ENCODE data around the gene PEX14. TPM values are rescaled to one million over a fixed set of nuclear protein-coding genes. Genes with fewer than 3 reads are reported as not detected.
"Not testable (repeated sequence)": the region's sequence is repeated elsewhere in the genome, so short reads cannot be mapped to it uniquely, and the experiment has no call there.

PEX14 gene
- total RNA-seq, 2 experiments from 2014 or later: 13.3 to 14.8 TPM

GRCh38 chr1:10456048-10456447 lies 18.7 kb upstream of the PEX14 start:
- no peaks in the 10 kb centered on the region for H3K4me1 ChIP-seq (ENCODE audit: insufficient read depth, low read length)
- TF ChIP-seq CTCF (IDR thresholded peaks at IDR 0.05): no peak
- H3K27ac ChIP-seq (ENCODE audit: low read depth in 1 of 2, low read length in 2 of 2): no peak overlapping the region
- ChIA-PET CTCF (interaction anchor here (0.6 kb wide), 1 partner anchor 41 kb away, joined by 3 read pairs; no protein-coding TSS in a partner anchor), POLR2A (no interaction called here)
- Mint-ChIP-seq H3K27me3 (no peaks in the 10 kb centered on the region), H3K4me3 (no peak overlapping the region), H3K9me3 (no peaks in the 10 kb centered on the region), H3K4me1 (ENCODE audit: low read depth) (peaks cover 3% of the 10 kb centered on the region), H3K27ac (no peak overlapping the region), H3K36me3 (ENCODE audit: low read depth) (peaks cover 16% of the 10 kb centered on the region)
- H3K4me3 ChIP-seq (ENCODE audit: low read length): no peak overlapping the region
- H3K9me3 ChIP-seq (ENCODE audit: control insufficient read depth in 1 of 2, insufficient read depth in 1 of 2, low read length in 2 of 2): peaks cover 0 to 10% of the 10 kb centered on the region in 2 experiments
- H3K27me3 ChIP-seq (ENCODE audit: control insufficient read depth in 1 of 2, insufficient read depth in 2 of 2, low read length in 2 of 2): no peaks in the 10 kb centered on the region
- DNase-seq (no peak), ATAC-seq (ENCODE audit: poor library complexity) (no peak)
- peaks cover 10% of the 10 kb centered on the region for H3K36me3 ChIP-seq (ENCODE audit: insufficient read depth, low read length)
- intact Hi-C loops (cut with DNase I, micrococcal nuclease): no loop called here

GRCh38 chr1:10456661-10457060 lies 18.1 kb upstream of the PEX14 start:
- Histone ChIP-seq H3K27ac (ENCODE audit: low read depth in 1 of 2, low read length in 2 of 2) (no peak overlapping the region), H3K9me3 (ENCODE audit: control insufficient read depth in 1 of 2, insufficient read depth in 1 of 2, low read length in 2 of 2) (peaks cover 0 to 10% of the 10 kb centered on the region in 2 experiments), H3K27me3 (ENCODE audit: control insufficient read depth in 1 of 2, insufficient read depth in 2 of 2, low read length in 2 of 2) (no peaks in the 10 kb centered on the region), H3K36me3 (ENCODE audit: insufficient read depth, low read length) (peaks cover 16% of the 10 kb centered on the region), H3K4me3 (ENCODE audit: low read length) (no peak overlapping the region), H3K4me1 (ENCODE audit: insufficient read depth, low read length) (no peaks in the 10 kb centered on the region)
- intact Hi-C loops (cut with DNase I, micrococcal nuclease): no loop called here
- Mint-ChIP-seq H3K4me1 (ENCODE audit: low read depth) (peaks cover 3% of the 10 kb centered on the region), H3K27ac (no peak overlapping the region), H3K9me3 (no peaks in the 10 kb centered on the region), H3K27me3 (no peaks in the 10 kb centered on the region), H3K36me3 (ENCODE audit: low read depth) (peaks cover 22% of the 10 kb centered on the region), H3K4me3 (no peak overlapping the region)
- DNase-seq (no peak), ATAC-seq (ENCODE audit: poor library complexity) (no peak)
- no peak for TF ChIP-seq CTCF (IDR thresholded peaks at IDR 0.05)
- ChIA-PET POLR2A (no interaction called here), CTCF (interaction anchor here (0.6 kb wide), 1 partner anchor 41 kb away, joined by 3 read pairs; no protein-coding TSS in a partner anchor)

GRCh38 chr1:10457462-10457861 lies 17.3 kb upstream of the PEX14 start:
- H3K4me1 Mint-ChIP-seq (ENCODE audit: low read depth); H3K9me3 Mint-ChIP-seq; DNase-seq; ATAC-seq (ENCODE audit: poor library complexity); H3K4me3 ChIP-seq (ENCODE audit: low read length); POLR2A ChIA-PET; H3K4me3 Mint-ChIP-seq; H3K4me1 ChIP-seq (ENCODE audit: insufficient read depth, low read length); H3K27me3 ChIP-seq (ENCODE audit: control insufficient read depth in 1 of 2, insufficient read depth in 2 of 2, low read length in 2 of 2); H3K27ac ChIP-seq (ENCODE audit: low read depth in 1 of 2, low read length in 2 of 2); H3K27me3 Mint-ChIP-seq; intact Hi-C loops (cut with DNase I, micrococcal nuclease); H3K27ac Mint-ChIP-seq: not testable (repeated sequence)
- H3K36me3 ChIP-seq (ENCODE audit: insufficient read depth, low read length): peaks cover 18% of the 10 kb centered on the region
- H3K9me3 ChIP-seq (ENCODE audit: control insufficient read depth in 1 of 2, insufficient read depth in 1 of 2, low read length in 2 of 2): peaks cover 0 to 10% of the 10 kb centered on the region in 2 experiments
- peaks cover 30% of the 10 kb centered on the region for H3K36me3 Mint-ChIP-seq (ENCODE audit: low read depth)
- CTCF ChIA-PET: interaction anchor here (0.9 kb wide), 1 partner anchor 38 kb away, joined by 3 read pairs; no protein-coding TSS in a partner anchor

GRCh38 chr1:10457875-10458274 lies 16.9 kb upstream of the PEX14 start:
- no peak overlapping the region for H3K4me3 Mint-ChIP-seq
- H3K36me3 ChIP-seq (ENCODE audit: insufficient read depth, low read length): peaks cover 22% of the 10 kb centered on the region
- no peak overlapping the region for H3K4me3 ChIP-seq (ENCODE audit: low read length)
- H3K9me3 Mint-ChIP-seq: no peaks in the 10 kb centered on the region
- no peaks in the 10 kb centered on the region for H3K27me3 Mint-ChIP-seq
- H3K4me1 Mint-ChIP-seq (ENCODE audit: low read depth): peaks cover 3% of the 10 kb centered on the region
- no peak for TF ChIP-seq CTCF (IDR thresholded peaks at IDR 0.05)
- H3K27me3 ChIP-seq (ENCODE audit: control insufficient read depth in 1 of 2, insufficient read depth in 2 of 2, low read length in 2 of 2): no peaks in the 10 kb centered on the region
- DNase-seq (no peak), ATAC-seq (ENCODE audit: poor library complexity) (no peak)
- peaks cover 34% of the 10 kb centered on the region for H3K36me3 Mint-ChIP-seq (ENCODE audit: low read depth)
- POLR2A ChIA-PET: interaction anchor here (0.5 kb wide), 1 partner anchor 577 kb away, joined by 3 read pairs; no protein-coding TSS in a partner anchor
- H3K9me3 ChIP-seq (ENCODE audit: control insufficient read depth in 1 of 2, insufficient read depth in 1 of 2, low read length in 2 of 2): peaks cover 0 to 10% of the 10 kb centered on the region in 2 experiments
- no peak overlapping the region for H3K27ac ChIP-seq (ENCODE audit: low read depth in 1 of 2, low read length in 2 of 2)
- intact Hi-C loops (cut with DNase I, micrococcal nuclease): no loop called here
- CTCF ChIA-PET: interaction anchor here (0.9 kb wide), 1 partner anchor 38 kb away, joined by 3 read pairs; no protein-coding TSS in a partner anchor
- no peak overlapping the region for H3K27ac Mint-ChIP-seq
- H3K4me1 ChIP-seq (ENCODE audit: insufficient read depth, low read length): no peaks in the 10 kb centered on the region
